GM18519 (cell line): ENCODE data around the gene LRRC73.
"Not testable (repeated sequence)": the region's sequence is repeated elsewhere in the genome, so short reads cannot be mapped to it uniquely, and the experiment has no call there.

Experiments used
- ATAC-seq: cut with Tn5 transposase; IDR thresholded peaks from one replicate; pipeline ENCODE4 v1.9.1; 2021; ENCODE audit warnings: mild to moderate bottlenecking, moderate library complexity; ENCODE audit not compliant: unreplicated experiment, low FRiP score

LRRC73 gene

DNA sequence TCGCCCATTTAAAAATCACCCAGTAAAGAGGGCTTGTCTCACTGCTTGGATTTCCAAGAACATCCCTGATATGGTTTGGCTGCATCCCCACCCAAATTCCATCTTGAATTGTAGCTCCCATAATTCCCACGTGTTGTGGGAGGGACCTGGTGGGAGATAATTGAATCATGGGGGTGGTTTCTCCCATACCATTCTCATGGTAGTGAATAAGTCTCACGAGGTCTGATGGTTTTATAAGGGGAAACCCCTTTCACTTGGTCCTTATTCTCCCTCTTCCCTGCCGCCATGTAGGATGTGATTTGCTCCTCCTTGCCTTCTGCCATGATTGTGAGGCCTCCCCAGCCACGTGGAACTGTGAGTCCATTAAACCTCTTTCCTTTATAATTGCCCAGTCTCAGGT is 42.9 kb downstream of the LRRC73 start:
- ATAC-seq = not testable (repeated sequence)

DNA sequence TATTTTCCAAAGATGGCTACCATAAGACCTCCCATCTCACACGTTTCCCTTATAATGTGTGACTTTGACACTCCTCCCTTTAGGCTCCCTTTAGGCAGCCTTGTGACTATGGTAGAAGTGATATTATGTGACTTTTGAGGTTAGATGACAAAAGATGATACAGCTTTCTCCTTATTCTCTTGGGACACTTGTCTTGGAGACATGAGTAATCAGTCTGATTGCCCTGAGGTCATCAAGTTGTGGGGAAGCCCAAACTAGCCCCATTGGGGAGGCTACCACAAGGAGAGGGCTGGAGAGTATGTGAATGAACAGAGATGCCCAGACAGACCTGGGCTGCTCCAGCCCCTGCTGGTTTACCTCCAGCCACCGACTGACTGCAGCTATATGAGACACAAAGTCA is 44.2 kb downstream of the LRRC73 start:
- no peak for ATAC-seq

DNA sequence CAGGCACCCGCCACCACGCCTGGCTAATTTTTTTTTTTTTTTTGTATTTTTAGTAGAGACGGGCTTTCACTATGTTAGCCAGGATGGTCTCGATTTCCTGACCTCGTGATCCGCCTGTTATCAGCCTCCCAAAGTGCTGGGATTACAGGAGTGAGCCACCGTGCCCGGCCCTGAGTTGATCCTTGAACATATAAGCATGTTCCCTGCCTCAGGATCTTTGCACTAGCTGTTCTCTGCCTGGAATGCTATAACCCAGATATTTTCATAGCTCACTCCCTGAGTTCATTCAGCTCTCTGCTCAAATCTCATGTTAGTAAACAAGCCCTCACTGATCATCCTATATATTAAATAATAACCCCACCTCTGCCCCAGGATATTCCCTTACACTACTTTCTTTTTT is 45.8 kb downstream of the LRRC73 start:
- no peak for ATAC-seq

DNA sequence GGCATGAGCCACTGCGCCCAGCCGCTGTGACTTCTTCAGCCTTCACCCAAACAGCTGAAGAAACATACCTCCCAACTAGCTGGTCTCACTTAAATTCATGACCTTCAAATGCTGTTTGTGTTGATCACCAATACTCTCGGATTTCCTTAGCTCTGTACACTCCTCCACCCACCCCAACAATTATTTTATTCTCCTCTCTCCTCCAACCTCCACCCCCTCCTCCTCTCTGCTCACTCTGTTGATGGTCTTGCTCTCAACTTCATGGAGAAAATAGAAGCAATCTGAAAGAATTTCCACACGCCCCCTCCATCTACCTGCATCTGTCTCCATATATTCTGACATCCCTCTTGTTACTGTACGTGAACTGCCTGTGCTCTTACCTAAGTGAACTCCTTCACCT is 48.2 kb downstream of the LRRC73 start:
- no peak for ATAC-seq

DNA sequence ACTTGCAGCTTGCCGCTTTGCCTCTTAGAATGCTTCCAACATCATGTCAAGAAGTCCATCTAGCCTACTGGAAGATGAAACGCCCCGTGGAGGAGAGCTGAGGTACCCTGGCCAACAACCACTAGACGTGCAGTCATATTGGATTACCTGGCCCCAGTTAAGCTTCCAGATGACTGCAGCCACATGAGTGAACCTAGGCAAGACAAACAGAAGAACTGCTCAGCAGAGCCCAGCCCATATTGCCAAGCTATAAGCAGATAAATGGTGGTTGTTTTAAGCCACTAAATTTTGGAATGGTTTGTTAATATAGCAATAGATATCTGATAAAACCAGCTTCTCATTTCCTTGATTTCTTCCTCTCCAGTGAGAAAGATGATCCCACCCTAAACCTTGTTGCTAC is 50.1 kb downstream of the LRRC73 start:
- no peak for ATAC-seq

DNA sequence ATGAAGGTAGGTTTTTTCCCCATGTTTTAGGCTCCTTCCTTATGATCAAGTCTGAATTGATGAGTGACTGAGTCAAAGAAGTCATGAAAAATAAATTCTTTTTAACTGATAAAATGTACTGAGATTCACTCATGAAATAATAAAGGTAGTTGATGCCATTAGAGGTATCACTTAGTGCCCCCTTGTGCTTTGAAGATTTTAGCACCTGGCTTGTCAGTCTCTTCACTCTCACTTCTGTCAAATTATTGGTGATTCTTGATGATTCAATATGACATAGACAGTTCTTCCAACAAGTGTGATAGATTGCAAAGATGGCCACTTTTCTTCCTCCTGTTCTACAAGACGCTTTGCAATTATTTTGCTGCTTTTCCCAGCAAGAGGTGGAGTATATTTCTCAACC is 50.6 kb downstream of the LRRC73 start:
- no peak for ATAC-seq

DNA sequence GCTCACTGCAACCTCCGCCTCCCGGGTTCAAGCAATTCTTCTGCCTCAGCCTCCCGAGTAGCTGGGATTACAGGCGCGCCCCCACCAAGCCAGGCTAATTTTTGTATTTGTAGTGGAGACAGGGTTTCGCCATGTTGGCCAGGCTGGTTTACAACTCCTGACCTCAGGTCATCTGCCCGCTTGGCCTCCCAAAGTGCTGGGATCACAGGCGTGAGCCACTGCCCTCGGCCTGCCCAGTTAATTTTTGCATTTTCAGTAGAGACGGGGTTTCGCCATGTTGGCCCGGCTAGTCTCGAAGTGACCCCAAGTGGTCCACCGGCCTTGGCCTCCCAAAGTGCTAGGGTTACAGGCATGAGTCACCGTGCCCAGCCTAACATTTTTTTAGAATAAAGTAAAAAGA is 52.0 kb downstream of the LRRC73 start:
- ATAC-seq = not testable (repeated sequence)

DNA sequence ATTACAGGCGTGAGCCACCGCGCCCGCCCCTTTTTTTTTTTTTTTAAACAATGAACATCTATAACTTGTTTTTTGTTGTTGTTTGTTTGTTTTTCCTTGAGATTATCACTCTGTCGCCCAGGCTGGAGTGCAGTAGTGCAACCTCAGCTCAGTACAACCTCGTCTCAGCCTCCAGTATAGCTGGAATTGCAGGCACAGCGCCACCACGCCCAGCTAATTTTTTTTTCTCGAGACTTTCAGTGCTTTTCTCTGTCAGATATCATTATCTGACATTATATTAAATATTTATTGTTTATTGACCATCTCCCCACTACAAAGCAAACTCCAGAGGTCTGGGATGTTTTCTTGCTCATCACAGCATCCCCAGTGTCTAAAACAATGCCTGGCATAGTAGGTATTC is 52.5 kb downstream of the LRRC73 start:
- ATAC-seq = no peak
